Measurements from ENCODE around the gene GOLGA8O.
A peak's percentile ranks its signal among the peaks of the same experiment; 100 is the strongest.
"Not testable (repeated sequence)": the region's sequence is repeated elsewhere in the genome, so short reads cannot be mapped to it uniquely, and the experiment has no call there.

The GOLGA8O gene, protein sequence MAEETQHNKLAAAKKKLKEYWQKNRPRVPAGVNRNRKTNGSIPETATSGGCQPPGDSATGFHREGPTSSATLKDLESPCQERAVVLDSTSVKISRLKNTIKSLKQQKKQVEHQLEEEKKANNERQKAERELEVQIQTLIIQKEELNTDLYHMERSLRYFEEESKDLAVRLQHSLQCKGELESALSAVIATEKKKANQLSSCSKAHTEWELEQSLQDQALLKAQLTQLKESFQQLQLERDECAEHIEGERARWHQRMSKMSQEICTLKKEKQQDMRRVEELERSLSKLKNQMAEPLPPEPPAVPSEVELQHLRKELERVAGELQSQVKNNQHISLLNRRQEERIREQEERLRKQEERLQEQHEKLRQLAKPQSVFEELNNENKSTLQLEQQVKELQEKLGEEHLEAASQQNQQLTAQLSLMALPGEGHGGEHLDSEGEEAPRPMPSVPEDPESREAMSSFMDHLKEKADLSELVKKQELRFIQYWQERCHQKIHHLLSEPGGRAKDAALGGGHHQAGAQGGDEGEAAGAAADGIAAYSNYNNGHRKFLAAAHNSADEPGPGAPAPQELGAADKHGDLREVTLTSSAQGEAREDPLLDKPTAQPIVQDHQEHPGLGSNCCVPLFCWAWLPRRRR

GRCh38 chr15:32455534-32455933, at the start of gene GOLGA8O:
TSS of gene GOLGA8O (minus strand) at chr15:32455634. CDS start at chr15:32455536, 98 bp downstream.
- not testable (repeated sequence) for FAIRE-seq

- not testable (repeated sequence) for FAIRE-seq
Measured at GRCh38 chr15:32504152-32504811, 48.8 kb upstream of the GOLGA8O start.

DNA sequence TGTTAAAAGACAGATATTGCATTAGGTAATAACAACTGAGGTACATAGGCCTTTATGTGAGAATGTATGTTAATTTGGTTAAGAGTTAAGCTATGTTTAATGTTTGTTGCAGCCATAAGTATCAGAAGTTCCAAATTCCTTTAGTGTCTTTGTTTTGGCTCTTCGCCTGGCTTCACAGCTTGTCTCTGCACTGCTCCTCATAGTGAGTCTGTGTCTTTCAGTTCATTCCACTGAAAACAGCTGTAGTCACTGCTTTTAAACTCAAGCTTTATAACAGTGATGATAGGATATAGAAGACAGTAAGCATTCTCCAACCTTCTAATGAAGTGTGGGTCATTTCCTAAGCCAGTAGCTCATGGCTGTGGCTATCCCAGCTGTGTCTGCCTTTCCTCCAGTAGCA, 47.5 kb upstream of the GOLGA8O start:
- FAIRE-seq: not testable (repeated sequence)

DNA sequence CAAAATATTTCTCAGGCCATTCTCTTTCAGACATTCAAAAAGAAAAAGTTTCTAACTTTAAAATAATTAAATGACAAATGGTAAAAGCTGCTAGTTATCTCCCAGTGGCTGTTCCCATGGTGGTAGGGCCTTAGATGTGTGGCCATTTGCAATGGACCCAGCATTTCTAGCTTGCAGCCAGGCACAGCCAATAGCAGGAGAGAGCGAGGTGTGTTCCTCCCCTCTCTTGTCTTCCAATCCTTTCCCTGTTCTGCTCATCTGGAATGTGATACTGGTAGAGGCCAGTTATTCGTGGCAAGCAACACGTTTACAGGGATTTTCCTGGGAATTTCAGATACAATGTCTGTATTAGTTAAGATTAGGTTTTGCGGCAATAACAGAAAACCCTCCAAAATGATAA, 37.3 kb upstream of the GOLGA8O start:
- not testable (repeated sequence) for FAIRE-seq

DNA sequence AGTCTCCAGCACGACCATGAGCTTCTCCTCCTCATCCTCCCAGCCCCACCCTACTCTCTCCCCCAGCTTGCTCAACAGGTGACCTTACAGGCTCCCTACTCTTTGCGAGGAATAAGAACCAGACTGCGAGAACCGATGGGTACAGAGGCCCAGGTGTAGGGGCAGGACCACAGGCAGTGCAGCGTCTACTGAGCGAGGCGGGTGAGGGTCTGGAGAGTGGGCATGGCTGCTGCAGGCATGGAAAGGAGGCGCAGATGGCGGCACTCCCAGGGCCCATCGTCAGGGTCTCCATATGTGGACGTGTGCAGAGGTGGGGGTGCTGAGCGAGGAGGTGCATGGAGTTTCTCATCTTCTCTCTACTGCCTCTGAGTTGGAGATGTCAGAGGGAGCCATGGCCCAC, 31.0 kb upstream of the GOLGA8O start:
- FAIRE-seq: not testable (repeated sequence)

- FAIRE-seq: not testable (repeated sequence)
Measured at GRCh38 chr15:32483377-32483776, 27.9 kb upstream of the GOLGA8O start.

- not testable (repeated sequence) for FAIRE-seq
Measured at GRCh38 chr15:32481683-32482082, 26.2 kb upstream of the GOLGA8O start.

- not testable (repeated sequence) for FAIRE-seq
Measured at GRCh38 chr15:32468076-32468475, 12.6 kb upstream of the GOLGA8O start.

DNA sequence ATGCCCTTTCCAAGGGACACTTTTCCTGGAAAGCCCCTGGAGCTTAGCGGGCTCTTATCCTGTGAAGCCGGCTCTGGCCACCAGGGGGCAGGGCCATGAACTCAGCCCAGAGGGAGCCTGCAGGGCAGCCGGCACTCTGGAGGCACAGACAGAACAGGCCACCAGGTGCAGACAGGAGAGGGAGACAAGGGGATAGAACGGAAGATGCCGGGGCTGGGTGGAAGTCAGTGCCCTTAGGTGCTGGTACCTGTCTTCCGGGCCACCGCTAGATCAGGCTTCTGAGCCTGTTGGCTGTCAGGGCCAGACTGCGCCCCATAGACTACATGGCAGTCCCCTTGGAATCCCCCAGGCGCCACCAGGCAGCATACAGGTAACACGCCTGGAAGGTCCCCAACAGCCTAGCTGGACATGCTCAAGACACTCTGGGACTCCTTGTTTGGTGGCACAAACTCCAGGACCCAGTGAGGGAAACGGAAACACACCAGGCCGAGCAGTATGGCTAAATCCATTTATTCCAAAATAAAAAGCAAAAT, 14.9 kb downstream of the GOLGA8O start:
- peak; percentile 59 for FAIRE-seq

GRCh38 chr15:32434102-32434963, 21.1 kb downstream of the GOLGA8O start:
- FAIRE-seq: not testable (repeated sequence)

DNA sequence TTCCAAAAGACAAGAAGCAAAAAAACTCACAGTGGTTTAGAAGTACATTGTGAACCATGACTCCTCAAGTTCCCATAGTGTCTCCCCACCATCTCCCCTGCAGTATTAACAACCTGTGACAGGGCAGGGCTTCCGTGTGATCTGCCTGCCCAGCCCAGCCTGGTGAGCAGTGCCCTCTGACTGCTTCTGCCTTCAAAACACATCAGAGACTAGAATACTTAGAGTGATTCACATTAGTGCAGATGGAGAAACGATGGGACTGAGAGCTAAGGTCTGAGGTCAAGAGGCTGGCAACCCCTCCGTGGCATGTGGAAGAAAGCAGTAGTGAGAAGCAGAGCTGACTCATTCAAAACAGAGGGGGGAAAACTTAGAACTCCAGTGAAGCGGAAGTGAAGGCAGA, 27.8 kb downstream of the GOLGA8O start:
- not testable (repeated sequence) for FAIRE-seq

DNA sequence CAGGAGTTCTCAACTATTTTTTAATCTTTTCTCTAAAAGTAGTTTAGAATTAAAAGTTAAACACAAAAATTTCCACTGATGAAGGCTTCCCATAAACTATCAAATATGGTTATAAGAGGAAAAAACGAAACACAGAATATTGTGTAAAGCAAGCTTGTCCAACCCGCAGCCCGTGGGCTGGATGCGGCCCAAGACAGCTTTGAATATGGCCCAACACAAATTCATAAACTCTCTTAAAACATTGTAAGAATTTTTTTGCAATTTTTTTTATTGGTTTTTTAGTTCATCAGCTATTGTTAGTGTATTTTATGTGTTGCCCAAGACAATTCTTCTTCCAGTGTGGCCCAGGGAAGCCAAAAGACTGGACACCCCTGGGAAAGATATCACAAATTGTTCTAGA, 28.9 kb downstream of the GOLGA8O start:
- not testable (repeated sequence) for FAIRE-seq

GRCh38 chr15:32407903-32408302, 47.5 kb downstream of the GOLGA8O start:
- FAIRE-seq: peak; percentile 95

GRCh38 chr15:32403192-32403591, 52.2 kb downstream of the GOLGA8O start, which contains the start of gene GOLGA8K:
TSS of gene GOLGA8K (minus strand) at chr15:32403292. CDS start at chr15:32403194, 98 bp downstream.
- not testable (repeated sequence) for FAIRE-seq

DNA sequence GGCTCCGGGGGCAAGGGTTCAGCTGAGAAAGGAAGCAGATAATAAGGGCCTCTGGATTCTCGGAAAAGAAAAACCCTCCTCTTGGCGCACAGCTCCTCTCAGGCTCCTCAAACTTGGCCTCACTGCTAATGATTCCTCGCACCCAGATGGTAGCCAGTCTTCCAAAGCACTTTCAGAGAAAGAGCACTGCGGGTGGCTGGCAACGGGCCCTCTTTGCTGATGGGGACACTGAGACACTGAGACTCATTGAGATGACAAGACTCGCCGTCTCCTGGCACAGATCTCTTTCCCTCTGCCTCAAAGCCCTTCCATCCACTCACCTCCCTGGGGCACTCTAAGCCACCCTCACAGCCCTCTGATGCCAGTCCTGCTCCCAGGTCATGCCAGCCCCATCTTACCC, 58.9 kb downstream of the GOLGA8O start:
- FAIRE-seq: not testable (repeated sequence)

Data from endometrium (tissue), 2 donors.